COLO829 (cell line): ENCODE measurements around the gene MNX1.

Source experiments
- DNase-seq: peaks from one replicate; pipeline ENCODE4 v3.0.0; 2012; ENCODE audit warnings: low spot score

Gene MNX1

GRCh38 chr7:156969972-156970420 is 40.5 kb downstream of the MNX1 start:
- no peak for DNase-seq

GRCh38 chr7:156968183-156968582 is 42.3 kb downstream of the MNX1 start:
- DNase-seq, result no peak

GRCh38 chr7:156966387-156966786 is 44.1 kb downstream of the MNX1 start:
- DNase-seq, result no peak

GRCh38 chr7:156964971-156965370 is 45.5 kb downstream of the MNX1 start:
- no peak for DNase-seq

- no peak for DNase-seq
Measured at GRCh38 chr7:156963472-156963871, 47.0 kb downstream of the MNX1 start.

- no peak for DNase-seq
Measured at GRCh38 chr7:156962897-156963296, 47.6 kb downstream of the MNX1 start.

- no peak for DNase-seq
Measured at GRCh38 chr7:156962145-156962544, 48.3 kb downstream of the MNX1 start.

- DNase-seq, result no peak
Measured at GRCh38 chr7:156956727-156957126, 53.7 kb downstream of the MNX1 start.

- DNase-seq, result no peak
Measured at GRCh38 chr7:156954941-156955340, 55.5 kb downstream of the MNX1 start.
